K562 (cell line): Measurements from ENCODE around the gene ALDH8A1. TPM values are rescaled to one million over a fixed set of nuclear protein-coding genes. Genes with fewer than 3 reads are reported as not detected.
A peak's percentile ranks its signal among the peaks of the same experiment; 100 is the strongest.

ENCODE experiments used
- ATAC-seq: fragments of 200-7000 bp; cut with Tn5 transposase; 3 replicates; pipeline ENCODE4 v1.9.1; 2020; ENCODE audit warnings: moderate library complexity
- BruUV-seq: library from RNA; stranded (reverse); fragments of 400-500 nt; replicated peaks from 2 replicates; lab custom pipeline; 2021; lab: Mats Ljungman, UMichigan
- CTCF ChIA-PET: fragments of 300-600 bp; formaldehyde crosslinking; extraction: SDS; loops from one replicate; lab custom pipeline; 2021; ENCODE audit warnings: low intra/inter-chr PET ratio; lab: Yijun Ruan, JAX
- POLR2A ChIA-PET: fragments of 300-600, 350-650 bp; sonication (Branson Sonifier 250); formaldehyde crosslinking; extraction: SDS; loops from one replicate; lab custom pipeline; 2021; ENCODE audit warnings: antibody characterized with exemption, inconsistent platforms; lab: Yijun Ruan, JAX
- DNase-seq, 4 experiments: peaks; one replicate each; pipeline versions ENCODE4 v3.0.0 to v3.0.0-alpha.2; 2011 to 2018; ENCODE audit warnings: low spot score in 3 of 4, mixed read lengths in 3 of 4; ENCODE audit errors: extremely low read depth in 1 of 4
- FAIRE-seq: peaks from 2 replicates; lab custom pipeline; 2011; peaks lifted over from hg19 to GRCh38; lab: Jason Lieb, UNC
- H2AFZ ChIP-seq: 2 replicates; pipeline ENCODE4 v1.6.0; 2011; ENCODE audit warnings: low read depth, low read length, control low read depth, inconsistent platforms
- H3K27ac ChIP-seq: fragments of 200-600 bp; 3 replicates; pipeline ENCODE4 v1.8.0; 2011; ENCODE audit warnings: low read depth, mild to moderate bottlenecking, control low read depth, inconsistent platforms, low read length, moderate library complexity, mixed read lengths; ENCODE audit errors: extremely low read depth
- H3K27me3 ChIP-seq, 2 experiments: fragments of 300-600 bp in 1 of 2; 2 replicates in 1 of 2; 3 replicates in 1 of 2; pipeline versions ENCODE4 v1.6.0 to v1.8.0; 2011; ENCODE audit warnings: inconsistent platforms in 2 of 2, low read length in 2 of 2, mild to moderate bottlenecking in 1 of 2, mixed read lengths in 1 of 2, moderate library complexity in 1 of 2; ENCODE audit not compliant: control insufficient read depth in 2 of 2, insufficient read depth in 2 of 2
- H3K36me3 ChIP-seq: fragments of 300-600 bp; 3 replicates; pipeline ENCODE4 v1.8.0; 2011; ENCODE audit warnings: mild to moderate bottlenecking, low read length, inconsistent platforms; ENCODE audit not compliant: control insufficient read depth, insufficient read depth
- H3K4me1 ChIP-seq, 2 experiments: fragments of 200-600 bp in 1 of 2; replicated peaks in 1 of 2; 2 replicates in 1 of 2; 3 replicates in 1 of 2; pipeline versions ENCODE4 v1.5.1 to v1.8.0; 2011; ENCODE audit warnings: inconsistent platforms in 2 of 2, low read length in 2 of 2, mild to moderate bottlenecking in 1 of 2, mixed read lengths in 1 of 2, moderate library complexity in 1 of 2; ENCODE audit not compliant: control insufficient read depth in 2 of 2, insufficient read depth in 2 of 2
- H3K4me2 ChIP-seq: 2 replicates; pipeline ENCODE4 v1.6.1; 2011; ENCODE audit warnings: low read length, control low read depth, inconsistent platforms, mixed read lengths; ENCODE audit not compliant: insufficient read depth
- H3K4me3 ChIP-seq: fragments of 200-600 bp; sonication (generic), shearing (Covaris generic); 2 replicates; pipeline ENCODE4 v1.5.1; 2016; ENCODE audit warnings: control low read depth, inconsistent platforms
- H3K79me2 ChIP-seq: fragments of 200-600 bp; 3 replicates; pipeline ENCODE4 v1.8.0; 2011; ENCODE audit warnings: low read length, inconsistent platforms; ENCODE audit not compliant: control insufficient read depth, insufficient read depth
- H3K9ac ChIP-seq, 2 experiments: 2 replicates each; pipeline versions ENCODE4 v1.6.0 to v1.6.1; 2011; ENCODE audit warnings: low read depth in 2 of 2, low read length in 2 of 2, control low read depth in 1 of 2, inconsistent platforms in 1 of 2, mild to moderate bottlenecking in 1 of 2, mixed read lengths in 1 of 2; ENCODE audit not compliant: insufficient read depth in 1 of 2
- H3K9me1 ChIP-seq: one replicate; pipeline ENCODE4 v1.6.0; 2011; ENCODE audit warnings: inconsistent platforms, mild to moderate bottlenecking, low read length, moderate library complexity; ENCODE audit not compliant: control insufficient read depth, insufficient read depth
- H3K9me3 ChIP-seq: replicated peaks from 2 replicates; pipeline ENCODE4 v1.5.1; 2011; ENCODE audit warnings: low read depth, low read length, inconsistent platforms; ENCODE audit not compliant: control insufficient read depth, insufficient read depth
- H4K20me1 ChIP-seq: replicated peaks from 2 replicates; pipeline ENCODE4 v1.6.1; 2011; ENCODE audit warnings: low read length, inconsistent platforms, mixed read lengths; ENCODE audit not compliant: control insufficient read depth, insufficient read depth
- NR2F6 ChIP-seq: fragments of 450-650 bp; formaldehyde crosslinking; IDR thresholded peaks from 2 replicates; pipeline ENCODE4 v1.4.0; 2020; ENCODE audit warnings: mild to moderate bottlenecking
- RBM39 ChIP-seq: fragments of 200-400 bp; formaldehyde crosslinking; optimal IDR thresholded peaks from 2 replicates; pipeline ENCODE3; 2018; ENCODE audit warnings: low read depth, low read length
- SAFB ChIP-seq: fragments of 200-400 bp; formaldehyde crosslinking; IDR thresholded peaks from 2 replicates; pipeline ENCODE4 v1.6.1; 2017; ENCODE audit warnings: low read depth, low read length, borderline replicate concordance
- TBP ChIP-seq: optimal IDR thresholded peaks from 2 replicates; pipeline ENCODE3; 2011; ENCODE audit warnings: low read depth, low read length, improper control_type of control experiment
- ZFPM2 ChIP-seq: fragments of 250-450 bp; sonication (Bioruptor Pico); IDR thresholded peaks from 2 replicates; pipeline ENCODE4 v1.5.1; 2022; ENCODE audit warnings: mild to moderate bottlenecking
- WGBS: fragments of 100-300 bp; shearing (Covaris generic); methylation state at CpG from one replicate; pipeline ENCODE4 v1.1.6; 2016; ENCODE audit warnings: low coverage, mixed read lengths; ENCODE audit not compliant: insufficient coverage; ENCODE audit errors: missing lambda C conversion rate; 5-methylcytosine and 5-hydroxymethylcytosine counted together
- in situ Hi-C: fragments of 300-500 bp; cut with MboI; formaldehyde crosslinking; loops from 4 replicates; pipeline ENCODE4 v1.15.0; 2018; ENCODE audit warnings: inconsistent platforms, mixed read lengths
- intact Hi-C: fragments of 100-400 bp; cut with micrococcal nuclease; formaldehyde crosslinking; loops from 2 replicates; pipeline ENCODE4 v1.14.2; 2022
- polyA plus RNA-seq, 8 experiments: library from polyadenylated mRNA; depleted of rRNA in 4 of 8; stranded (reverse) in 5 of 8; unstranded in 3 of 8; fragments of >200 nt; fragmentation: Nextera tagmentation in 2 of 8; fragmentation: Illumina TruSeq in 1 of 8; extraction: Ambion mirVana in 2 of 8; extraction: Trizol in 1 of 8; gene quantifications; 2 replicates each; pipeline versions ENCODE4 v1.2.1 to v1.2.3, GENCODE V29; 2011 to 2014; ENCODE audit warnings: inconsistent platforms in 1 of 8, missing spikeins in 1 of 8
- total RNA-seq, 7 experiments: library from RNA; depleted of rRNA in 6 of 7; stranded (reverse); fragments of >200 nt in 6 of 7; fragmentation: Illumina TruSeq in 2 of 7; extraction: Trizol in 2 of 7; gene quantifications; 2 replicates each; pipeline versions ENCODE4 v1.2.1 to v1.2.3, GENCODE V29; 2011 to 2021; ENCODE audit warnings: low replicate concordance in 1 of 7

ALDH8A1 gene
- total and polyA plus RNA-seq, 9 of the 15 experiments (the other 6 are each of a cell fraction or from before 2014, with no cell fraction given): 0.03 to 0.18 (median 0.04) TPM; not detected in 2

GRCh38 chr6:134997133-134997995, 47.5 kb upstream of the ALDH8A1 start:
- Histone ChIP-seq H3K4me1 (no peaks in the 10 kb centered on the region), H2AFZ (no peak overlapping the region), H3K4me2 (no peak overlapping the region)
- DNase-seq: no peak
- ChIA-PET POLR2A (interaction anchor here (1.4 kb wide), 1 partner anchor 11 kb away, joined by 6 read pairs; no protein-coding TSS in a partner anchor), CTCF (no interaction called here)
- TF ChIP-seq TBP (no peak), ZFPM2 (CRISPR knock-in tag) (no peak), SAFB (no peak), RBM39 (no peak), NR2F6 (CRISPR knock-in tag) (no peak)
- TF ChIP-seq, all 486 proteins: peak for 0
- Histone ChIP-seq H3K9me3 (no peaks in the 10 kb centered on the region), H3K36me3 (peaks cover 87% of the 10 kb centered on the region), H3K79me2 (no peaks in the 10 kb centered on the region), H3K27me3 (no peaks in the 10 kb centered on the region), H4K20me1 (no peaks in the 10 kb centered on the region), H3K9ac (0 out of 4 replicates have a peak overlapping the region, but pooled peaks of 1 of the 2 experiments have one; percentile 8), H3K9me1 (no peaks in the 10 kb centered on the region), H3K4me3 (no peak overlapping the region), H3K27ac (no peak overlapping the region)
- no TSS peak for BruUV-seq
- FAIRE-seq (peak; percentile 23), ATAC-seq (no peak)
- intact Hi-C loops: no loop called here
- WGBS: 82% methylated on average over 9 of the region's 9 CpGs
- in situ Hi-C loops: no loop called here
